Natural killer cell (primary cell): Measurements from ENCODE around the gene TAF4. TPM values are rescaled to one million over a fixed set of nuclear protein-coding genes. Genes with fewer than 3 reads are reported as not detected.

Source experiments
- ATAC-seq, 3 donors: fragments of 150-1000 bp in 2 of 3; fragments of 200-7000 bp in 1 of 3; cut with Tn5 transposase; 1 replicate in 1 of 3; 2 replicates in 2 of 3; pipeline ENCODE4 v1.10.0; 2021; ENCODE audit warnings: mild to moderate bottlenecking in 2 of 3, moderate library complexity in 2 of 3
- DNase-seq, 2 donors: peaks; one replicate each; pipeline versions ENCODE4 v3.0.0 to v3.0.0-alpha.2; 2013 to 2021; ENCODE audit warnings: mixed read lengths in 1 of 2
- H3K27ac ChIP-seq: one replicate; pipeline ENCODE4 v1.5.1; 2013; ENCODE audit warnings: mild to moderate bottlenecking, low read length
- H3K27me3 ChIP-seq: one replicate; pipeline ENCODE4 v1.6.1; 2013; ENCODE audit warnings: low read length; ENCODE audit not compliant: control insufficient read depth, insufficient read depth
- H3K36me3 ChIP-seq: one replicate; pipeline ENCODE4 v1.6.1; 2013; ENCODE audit warnings: low read length; ENCODE audit not compliant: control insufficient read depth, insufficient read depth
- H3K4me1 ChIP-seq: one replicate; pipeline ENCODE4 v1.6.1; 2013; ENCODE audit warnings: low read length; ENCODE audit not compliant: control insufficient read depth, insufficient read depth
- H3K4me3 ChIP-seq: one replicate; pipeline ENCODE4 v1.5.1; 2013; ENCODE audit warnings: low read length
- H3K9me3 ChIP-seq: one replicate; pipeline ENCODE4 v1.6.1; 2013; ENCODE audit warnings: low read length; ENCODE audit not compliant: control insufficient read depth, insufficient read depth
- H3K27ac Mint-ChIP-seq, 2 donors: one replicate each; pipeline ENCODE4 v1.8.0; 2022; ENCODE audit warnings: mild to moderate bottlenecking in 2 of 2, mixed read lengths in 2 of 2, moderate library complexity in 1 of 2
- H3K27me3 Mint-ChIP-seq, 2 donors: one replicate each; pipeline ENCODE4 v1.8.0; 2022; ENCODE audit warnings: low read depth in 2 of 2, mixed read lengths in 2 of 2
- H3K36me3 Mint-ChIP-seq: one replicate; pipeline ENCODE4 v1.8.0; 2022; ENCODE audit warnings: mixed read lengths
- H3K4me1 Mint-ChIP-seq, 2 donors: one replicate each; pipeline ENCODE4 v1.8.0; 2022; ENCODE audit warnings: mixed read lengths in 2 of 2
- H3K4me3 Mint-ChIP-seq: one replicate; pipeline ENCODE4 v1.8.0; 2022; ENCODE audit warnings: mild to moderate bottlenecking, moderate library complexity, mixed read lengths
- H3K9me3 Mint-ChIP-seq, 2 donors: one replicate each; pipeline ENCODE4 v1.8.0; 2022; ENCODE audit warnings: mixed read lengths in 2 of 2
- WGBS: methylation state at CpG from one replicate; pipeline ENCODE4 v1.1.7; 2013; ENCODE audit warnings: missing lambda C conversion rate; ENCODE audit not compliant: insufficient coverage; 5-methylcytosine and 5-hydroxymethylcytosine counted together
- intact Hi-C: fragments of 100-400 bp; cut with micrococcal nuclease; formaldehyde crosslinking; loops from one replicate; pipeline ENCODE4 v1.14.2; 2022
- total RNA-seq, 4 donors: library from RNA; stranded (reverse); fragments of 120-200 nt in 1 of 4; gene quantifications; one replicate each; pipeline versions ENCODE4 v1.2.3 to v1.2.4, GENCODE V29; 2013 to 2022
- TF ChIP-seq, protein P1 (sequence below): fragments of 200-600 bp; IDR thresholded peaks from one replicate; pipeline ENCODE4 v1.8.0; 2022; ENCODE audit warnings: antibody characterized with exemption

TAF4 gene
- total RNA-seq, 3 donors from 2014 or later (not counting 1 experiment from before 2014, with no cell fraction given), result 30.0 to 35.1 (median 30.3) TPM

GRCh38 chr20:61924858-61925554 lies 140.7 kb downstream of the TAF4 start:
- Mint-ChIP-seq H3K4me1 (no peaks in the 10 kb centered on the region), H3K9me3 (peaks cover 0 to 2% of the 10 kb centered on the region in 2 donors), H3K36me3 (no peaks in the 10 kb centered on the region), H3K27ac (no peak overlapping the region), H3K4me3 (no peak overlapping the region), H3K27me3 (peaks cover 0 to 3% of the 10 kb centered on the region in 2 donors)
- intact Hi-C loops, result no loop called here
- H3K27me3 ChIP-seq, result no peaks in the 10 kb centered on the region
- 92% methylated on average over 32 of the region's 32 CpGs for WGBS
- no peak overlapping the region for H3K27ac ChIP-seq
- ATAC-seq (no peak), DNase-seq (no peak)
- no peaks in the 10 kb centered on the region for H3K4me1 ChIP-seq
- H3K36me3 ChIP-seq, result no peaks in the 10 kb centered on the region
- peaks cover 4% of the 10 kb centered on the region for H3K9me3 ChIP-seq
- TF ChIP-seq, protein P1, sequence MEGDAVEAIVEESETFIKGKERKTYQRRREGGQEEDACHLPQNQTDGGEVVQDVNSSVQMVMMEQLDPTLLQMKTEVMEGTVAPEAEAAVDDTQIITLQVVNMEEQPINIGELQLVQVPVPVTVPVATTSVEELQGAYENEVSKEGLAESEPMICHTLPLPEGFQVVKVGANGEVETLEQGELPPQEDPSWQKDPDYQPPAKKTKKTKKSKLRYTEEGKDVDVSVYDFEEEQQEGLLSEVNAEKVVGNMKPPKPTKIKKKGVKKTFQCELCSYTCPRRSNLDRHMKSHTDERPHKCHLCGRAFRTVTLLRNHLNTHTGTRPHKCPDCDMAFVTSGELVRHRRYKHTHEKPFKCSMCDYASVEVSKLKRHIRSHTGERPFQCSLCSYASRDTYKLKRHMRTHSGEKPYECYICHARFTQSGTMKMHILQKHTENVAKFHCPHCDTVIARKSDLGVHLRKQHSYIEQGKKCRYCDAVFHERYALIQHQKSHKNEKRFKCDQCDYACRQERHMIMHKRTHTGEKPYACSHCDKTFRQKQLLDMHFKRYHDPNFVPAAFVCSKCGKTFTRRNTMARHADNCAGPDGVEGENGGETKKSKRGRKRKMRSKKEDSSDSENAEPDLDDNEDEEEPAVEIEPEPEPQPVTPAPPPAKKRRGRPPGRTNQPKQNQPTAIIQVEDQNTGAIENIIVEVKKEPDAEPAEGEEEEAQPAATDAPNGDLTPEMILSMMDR, result no peak
- no peak overlapping the region for H3K4me3 ChIP-seq

Other genes with a start within 250 kb of the TAF4 start
- gene LSM14B, start 56.6 kb upstream of the TAF4 start, total RNA-seq, result 10 to 100 TPM; 41.1 to 56.2 (median 47.3) TPM
- gene PSMA7, start 77.5 kb upstream of the TAF4 start, total RNA-seq, result 100 to 1,000 TPM; 154 to 177 (median 168) TPM
- gene SS18L1, start 77.9 kb upstream of the TAF4 start, total RNA-seq, result 10 to 100 TPM; 19.1 to 26.0 (median 23.7) TPM
- gene MTG2, start 117.1 kb upstream of the TAF4 start, total RNA-seq, result 10 to 100 TPM; 16.8 to 25.8 (median 25.3) TPM
- not detected for gene HRH3, start 154.4 kb upstream of the TAF4 start, total RNA-seq
- 100 to 1,000 TPM in 2 of 3 donors, 10 to 100 TPM in 1; 77.9 to 112 (median 104) TPM for gene OSBPL2, start 172.6 kb upstream of the TAF4 start, total RNA-seq
- gene ADRM1, start 237.1 kb upstream of the TAF4 start, total RNA-seq, result 10 to 100 TPM; 81.4 to 88.4 (median 84.6) TPM